ENCODE data around the gene SNORC. TPM values are rescaled to one million over a fixed set of nuclear protein-coding genes. Genes with fewer than 3 reads are reported as not detected.

The SNORC gene
- total RNA-seq, result 1.2 and 5.0 TPM in 2 replicates

GRCh38 chr2:232870018-232870765 is at the start of gene SNORC:
TSS of gene SNORC (plus strand) at chr2:232870264. CDS start at chr2:232870342, 78 bp downstream.
- H3K4me3 ChIP-seq (ENCODE audit: low read depth, low read length), result no peak within 1 kb of the TSS
- no peak for DNase-seq (ENCODE audit: low read depth)
- TF ChIP-seq CTCF (conservative IDR thresholded peaks at IDR 0.05; ENCODE audit: low read depth, low read length), result no peak

GRCh38 chr2:232829988-232830387 is 40.1 kb upstream of the SNORC start:
- no peak overlapping the region for H3K4me3 ChIP-seq (ENCODE audit: low read depth, low read length)
- no peak for TF ChIP-seq CTCF (conservative IDR thresholded peaks at IDR 0.05; ENCODE audit: low read depth, low read length)
- no peak for DNase-seq (ENCODE audit: low read depth)

DNA sequence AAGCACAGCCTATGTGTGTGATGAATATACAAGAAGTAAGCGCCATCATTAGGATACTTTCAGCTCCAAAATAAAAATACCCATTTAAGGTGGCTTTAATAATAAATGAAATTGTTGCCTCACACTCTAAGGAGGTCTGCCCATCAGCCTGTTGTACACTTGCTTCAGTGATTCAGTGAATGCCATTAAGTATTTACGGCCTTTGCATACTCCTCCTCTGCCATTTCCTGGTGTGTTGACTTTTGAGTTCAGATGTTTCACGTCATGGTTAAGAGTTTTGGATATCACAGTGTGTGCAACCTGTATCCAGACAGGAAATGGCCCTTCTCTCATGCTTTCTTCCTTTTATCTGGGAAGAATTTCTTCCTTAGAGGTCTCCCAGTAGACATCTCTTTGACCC is 38.6 kb upstream of the SNORC start:
- no peak for TF ChIP-seq CTCF (conservative IDR thresholded peaks at IDR 0.05; ENCODE audit: low read depth, low read length)
- peak; percentile 62 for DNase-seq (ENCODE audit: low read depth)
- no peak overlapping the region for H3K4me3 ChIP-seq (ENCODE audit: low read depth, low read length)

DNA sequence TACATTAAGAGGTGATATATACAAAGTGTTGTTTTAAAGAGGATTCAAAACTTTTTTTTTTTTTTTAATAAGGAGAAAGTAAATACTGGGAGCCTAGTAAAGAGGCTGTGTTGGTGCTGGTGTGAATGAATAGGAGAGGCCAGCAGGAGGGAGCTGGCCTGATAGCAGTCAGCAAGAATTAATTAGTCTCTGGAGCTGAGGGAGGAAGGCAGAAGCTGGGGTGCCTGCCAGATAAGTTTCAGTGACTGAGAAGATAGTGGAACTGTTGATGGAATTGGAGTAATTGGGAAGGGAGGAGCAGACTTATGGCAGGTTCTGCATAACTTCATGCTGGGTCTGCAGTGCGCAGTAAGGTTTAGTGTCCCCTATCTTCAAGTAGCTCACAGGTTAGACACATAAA is 36.2 kb upstream of the SNORC start:
- H3K4me3 ChIP-seq (ENCODE audit: low read depth, low read length), result no peak overlapping the region
- no peak for TF ChIP-seq CTCF (conservative IDR thresholded peaks at IDR 0.05; ENCODE audit: low read depth, low read length)
- no peak for DNase-seq (ENCODE audit: low read depth)

- TF ChIP-seq CTCF (conservative IDR thresholded peaks at IDR 0.05; ENCODE audit: low read depth, low read length), result no peak
- no peak for DNase-seq (ENCODE audit: low read depth)
- H3K4me3 ChIP-seq (ENCODE audit: low read depth, low read length), result no peak overlapping the region
Measured at GRCh38 chr2:232835687-232836208, 34.3 kb upstream of the SNORC start.

DNA sequence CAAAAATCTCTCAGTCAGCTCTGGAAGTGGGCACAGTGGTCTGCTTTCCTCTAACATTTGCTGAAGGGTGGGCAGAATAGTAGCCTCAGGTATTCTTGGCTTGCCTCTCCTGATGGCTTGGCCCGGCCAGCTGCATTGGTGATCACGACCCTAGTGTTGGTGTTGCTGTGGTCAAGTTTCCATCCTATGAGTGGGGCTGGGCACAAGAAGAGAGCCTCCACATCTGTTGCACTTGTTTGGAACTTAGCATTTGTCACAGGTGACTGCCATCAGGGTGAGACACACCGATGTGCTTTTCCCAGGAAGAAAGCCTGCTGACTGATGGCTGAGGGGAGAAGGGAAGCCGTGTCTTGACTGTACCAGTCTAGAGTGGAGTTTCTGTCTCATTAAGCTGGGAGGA is 33.1 kb upstream of the SNORC start:
- no peak overlapping the region for H3K4me3 ChIP-seq (ENCODE audit: low read depth, low read length)
- no peak for DNase-seq (ENCODE audit: low read depth)
- no peak for TF ChIP-seq CTCF (conservative IDR thresholded peaks at IDR 0.05; ENCODE audit: low read depth, low read length)

GRCh38 chr2:232838406-232838874 is 31.6 kb upstream of the SNORC start:
- no peak for TF ChIP-seq CTCF (conservative IDR thresholded peaks at IDR 0.05; ENCODE audit: low read depth, low read length)
- no peak for DNase-seq (ENCODE audit: low read depth)
- no peak overlapping the region for H3K4me3 ChIP-seq (ENCODE audit: low read depth, low read length)
